ENCODE results near the gene IMPACT. TPM values are rescaled to one million over a fixed set of nuclear protein-coding genes. Genes with fewer than 3 reads are reported as not detected.

Gene IMPACT
- polyA plus RNA-seq, 2 donors, result 6.3 to 8.1 TPM

DNA sequence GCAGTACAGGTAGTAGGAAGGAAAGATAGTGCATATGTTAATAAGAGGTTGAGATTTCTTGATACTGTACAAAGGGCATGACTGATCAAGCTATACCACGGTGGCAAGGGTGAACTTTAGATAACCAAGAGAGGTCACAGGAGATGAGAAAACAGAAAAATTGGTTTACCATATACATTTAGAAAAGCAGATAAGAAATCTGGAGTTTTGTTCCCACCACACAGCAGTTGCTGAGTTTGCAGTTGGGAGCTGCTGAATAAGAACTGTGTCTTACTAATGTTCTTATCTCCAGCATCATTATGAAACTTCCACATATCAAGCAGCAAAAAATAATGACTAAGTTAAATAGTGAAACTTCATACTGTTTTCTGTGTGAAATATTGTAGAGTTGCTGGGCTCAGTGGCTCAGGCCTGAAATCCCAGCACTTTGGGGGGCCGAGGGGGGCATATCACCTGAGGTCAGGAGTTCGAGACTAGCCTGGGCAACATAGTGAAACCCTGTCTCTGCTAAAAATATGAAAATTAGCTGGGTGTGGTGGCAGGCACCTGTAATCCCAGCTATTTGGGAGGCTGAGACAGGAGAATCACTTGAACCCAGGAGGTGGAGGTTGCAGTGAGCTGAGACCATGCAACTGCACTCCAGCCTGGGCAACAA lies 12.0 kb upstream of the IMPACT start:
- Histone ChIP-seq H3K4me1 (ENCODE audit: control insufficient read depth in 2 of 2, insufficient read depth in 2 of 2, low read length in 1 of 2) (no peaks in the 10 kb centered on the region), H3K27ac (ENCODE audit: low read depth in 2 of 2, low read length in 1 of 2) (no peak overlapping the region), H3K9me3 (ENCODE audit: control insufficient read depth in 2 of 2, insufficient read depth in 1 of 2, low read depth in 1 of 2, low read length in 1 of 2) (no peaks in the 10 kb centered on the region)

DNA sequence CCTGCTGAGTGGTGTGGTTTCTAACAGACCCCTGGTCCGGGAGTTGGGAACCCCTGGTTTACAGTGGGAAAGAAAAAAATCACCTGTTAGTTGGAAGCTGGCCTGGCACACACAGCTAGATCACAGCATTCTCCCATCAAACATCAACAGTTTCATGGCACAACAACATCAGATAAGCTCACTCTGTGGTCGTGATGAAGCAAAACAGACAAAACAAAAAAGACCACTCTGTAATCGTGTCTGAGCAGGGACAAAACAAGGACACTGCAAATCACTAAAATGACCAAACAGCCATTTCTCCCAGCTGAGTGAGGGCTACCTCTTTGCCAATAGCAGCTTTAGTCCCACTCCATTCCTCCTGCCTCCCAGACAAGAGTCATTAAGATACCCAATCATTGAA lies 9.0 kb upstream of the IMPACT start:
- H3K36me3 ChIP-seq (ENCODE audit: control insufficient read depth in 2 of 2, insufficient read depth in 2 of 2, low read length in 1 of 2), result no peaks in the 10 kb centered on the region
- H3K4me1 ChIP-seq (ENCODE audit: control insufficient read depth in 2 of 2, insufficient read depth in 2 of 2, low read length in 1 of 2), result no peaks in the 10 kb centered on the region
- WGBS, 2 donors, result 48 to 56% methylated on average over 3 of the region's 3 CpGs
- no peak overlapping the region for H3K27ac ChIP-seq (ENCODE audit: low read depth in 2 of 2, low read length in 1 of 2)
- H3K9me3 ChIP-seq (ENCODE audit: control insufficient read depth in 2 of 2, insufficient read depth in 1 of 2, low read depth in 1 of 2, low read length in 1 of 2), result no peaks in the 10 kb centered on the region
- H3K27me3 ChIP-seq (ENCODE audit: control insufficient read depth in 1 of 2, insufficient read depth in 2 of 2, low read length in 2 of 2), result no peaks in the 10 kb centered on the region
- H3K4me3 ChIP-seq (ENCODE audit: low read depth in 1 of 2, low read length in 2 of 2), result no peak overlapping the region

More for the DNA sequence above, 12.0 kb upstream of the IMPACT start:
- no peak overlapping the region for H3K4me3 ChIP-seq (ENCODE audit: low read depth in 1 of 2, low read length in 2 of 2)
- 69 to 76% methylated on average over 3 of the region's 3 CpGs for WGBS, 2 donors
- no peaks in the 10 kb centered on the region for H3K36me3 ChIP-seq (ENCODE audit: control insufficient read depth in 2 of 2, insufficient read depth in 2 of 2, low read length in 1 of 2)
- H3K27me3 ChIP-seq (ENCODE audit: control insufficient read depth in 1 of 2, insufficient read depth in 2 of 2, low read length in 2 of 2), result no peaks in the 10 kb centered on the region

DNA sequence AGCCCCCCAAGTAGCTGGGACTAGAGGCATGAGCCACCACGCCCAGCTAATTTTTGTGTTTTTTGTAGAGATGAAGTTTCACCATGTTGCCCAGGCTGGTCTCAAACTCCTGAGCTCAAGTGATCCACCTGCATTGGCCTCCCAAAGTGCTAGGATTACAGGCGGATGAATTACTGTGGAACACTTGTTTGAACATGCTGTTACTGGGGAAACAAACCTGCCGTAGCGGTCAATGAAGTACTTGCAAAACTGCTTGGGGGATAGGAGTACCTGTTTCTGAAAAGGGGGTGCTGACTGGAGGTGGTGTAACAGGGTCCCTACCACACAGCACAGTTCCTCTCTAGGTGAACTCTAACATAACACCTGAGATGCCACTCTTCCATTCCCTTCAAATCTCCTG lies 5.9 kb upstream of the IMPACT start:
- WGBS, 2 donors, result 62 to 73% methylated on average over 4 of the region's 4 CpGs
- H3K9me3 ChIP-seq (ENCODE audit: control insufficient read depth in 2 of 2, insufficient read depth in 1 of 2, low read depth in 1 of 2, low read length in 1 of 2), result no peaks in the 10 kb centered on the region
- H3K27me3 ChIP-seq (ENCODE audit: control insufficient read depth in 1 of 2, insufficient read depth in 2 of 2, low read length in 2 of 2), result peaks cover 0 to 4% of the 10 kb centered on the region in 2 donors

DNA sequence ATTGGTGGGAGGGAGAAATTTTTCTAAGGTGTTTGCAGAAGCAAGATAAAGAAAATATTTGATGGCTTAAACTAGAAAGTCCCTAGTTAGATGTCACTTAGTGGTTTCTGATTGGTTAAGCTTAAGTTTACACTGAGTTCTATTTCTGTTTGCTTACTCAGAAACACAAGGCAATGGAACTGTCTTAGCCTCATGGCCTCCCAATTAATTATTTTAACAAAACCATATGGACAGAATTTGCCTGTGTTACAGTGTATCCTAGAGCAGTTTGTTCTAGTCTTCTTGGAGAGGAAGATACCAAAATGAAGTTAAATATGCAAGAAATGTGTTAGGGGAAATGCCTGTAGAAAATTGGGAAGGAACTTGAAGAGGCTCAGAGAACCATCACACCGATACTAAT lies 4.6 kb upstream of the IMPACT start:
- H3K4me1 ChIP-seq (ENCODE audit: control insufficient read depth in 2 of 2, insufficient read depth in 2 of 2, low read length in 1 of 2), result no peaks in the 10 kb centered on the region
- H3K36me3 ChIP-seq (ENCODE audit: control insufficient read depth in 2 of 2, insufficient read depth in 2 of 2, low read length in 1 of 2), result no peaks in the 10 kb centered on the region
- H3K27ac ChIP-seq (ENCODE audit: low read depth in 2 of 2, low read length in 1 of 2), result no peak overlapping the region
- H3K9me3 ChIP-seq (ENCODE audit: control insufficient read depth in 2 of 2, insufficient read depth in 1 of 2, low read depth in 1 of 2, low read length in 1 of 2), result no peaks in the 10 kb centered on the region
- H3K27me3 ChIP-seq (ENCODE audit: control insufficient read depth in 1 of 2, insufficient read depth in 2 of 2, low read length in 2 of 2), result peaks cover 0 to 4% of the 10 kb centered on the region in 2 donors
- 70 to 84% methylated on average over 1 of the region's 1 CpG for WGBS, 2 donors
- H3K4me3 ChIP-seq (ENCODE audit: low read depth in 1 of 2, low read length in 2 of 2), result no peak overlapping the region

More for the DNA sequence above, 5.9 kb upstream of the IMPACT start:
- H3K4me1 ChIP-seq (ENCODE audit: control insufficient read depth in 2 of 2, insufficient read depth in 2 of 2, low read length in 1 of 2), result no peaks in the 10 kb centered on the region
- no peaks in the 10 kb centered on the region for H3K36me3 ChIP-seq (ENCODE audit: control insufficient read depth in 2 of 2, insufficient read depth in 2 of 2, low read length in 1 of 2)
- no peak overlapping the region for H3K4me3 ChIP-seq (ENCODE audit: low read depth in 1 of 2, low read length in 2 of 2)
- H3K27ac ChIP-seq (ENCODE audit: low read depth in 2 of 2, low read length in 1 of 2), result no peak overlapping the region

DNA sequence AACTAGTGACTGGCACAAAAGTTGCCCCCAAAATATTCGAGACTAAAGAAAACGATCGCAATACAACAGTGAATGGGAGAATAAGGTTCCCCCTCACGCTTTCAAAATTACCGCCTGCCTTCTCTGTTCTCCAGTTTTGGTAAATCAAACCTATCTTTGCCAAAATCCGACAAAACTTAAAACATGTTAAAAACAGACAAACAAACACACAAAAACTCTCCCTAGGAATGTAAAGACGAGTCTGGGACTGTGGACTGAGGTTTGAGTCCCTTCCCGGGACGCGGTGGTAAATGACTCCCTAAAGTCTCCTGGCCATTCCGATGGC lies 435 bp upstream of the IMPACT start:
- Histone ChIP-seq H3K36me3 (ENCODE audit: control insufficient read depth in 2 of 2, insufficient read depth in 2 of 2, low read length in 1 of 2) (no peaks in the 10 kb centered on the region), H3K27me3 (ENCODE audit: control insufficient read depth in 1 of 2, insufficient read depth in 2 of 2, low read length in 2 of 2) (peaks cover 0 to 4% of the 10 kb centered on the region in 2 donors), H3K4me1 (ENCODE audit: control insufficient read depth in 2 of 2, insufficient read depth in 2 of 2, low read length in 1 of 2) (no peaks in the 10 kb centered on the region), H3K4me3 (ENCODE audit: low read depth in 1 of 2, low read length in 2 of 2) (peak overlapping the region; percentile 70 to 78), H3K9me3 (ENCODE audit: control insufficient read depth in 2 of 2, insufficient read depth in 1 of 2, low read depth in 1 of 2, low read length in 1 of 2) (no peaks in the 10 kb centered on the region), H3K27ac (ENCODE audit: low read depth in 2 of 2, low read length in 1 of 2) (peak overlapping the region in 1 of 2 donors; percentile 67)
- 35 to 45% methylated on average over 11 of the region's 11 CpGs for WGBS, 2 donors

DNA sequence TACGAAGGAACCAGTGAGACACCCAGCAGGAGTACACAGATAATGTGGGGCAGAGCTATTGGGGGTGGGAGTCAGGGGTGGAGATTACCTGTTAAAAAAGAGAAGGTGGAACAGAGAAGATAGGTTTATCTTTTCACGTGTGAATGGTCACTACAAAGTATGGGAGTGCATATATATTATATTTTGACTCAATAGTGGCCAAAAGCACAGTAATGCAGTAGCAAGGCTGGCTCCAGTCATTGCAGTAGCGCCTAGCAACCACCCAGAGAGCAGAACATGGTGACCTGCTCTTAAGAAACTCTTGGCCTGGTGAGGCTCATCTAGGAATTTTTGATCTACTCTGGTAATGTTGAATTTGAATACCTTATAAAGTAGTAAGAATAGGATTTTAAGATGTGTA lies 1.0 kb downstream of the IMPACT start:
- Histone ChIP-seq H3K27ac (ENCODE audit: low read depth in 2 of 2, low read length in 1 of 2) (no peak overlapping the region), H3K4me1 (ENCODE audit: control insufficient read depth in 2 of 2, insufficient read depth in 2 of 2, low read length in 1 of 2) (no peaks in the 10 kb centered on the region)

DNA sequence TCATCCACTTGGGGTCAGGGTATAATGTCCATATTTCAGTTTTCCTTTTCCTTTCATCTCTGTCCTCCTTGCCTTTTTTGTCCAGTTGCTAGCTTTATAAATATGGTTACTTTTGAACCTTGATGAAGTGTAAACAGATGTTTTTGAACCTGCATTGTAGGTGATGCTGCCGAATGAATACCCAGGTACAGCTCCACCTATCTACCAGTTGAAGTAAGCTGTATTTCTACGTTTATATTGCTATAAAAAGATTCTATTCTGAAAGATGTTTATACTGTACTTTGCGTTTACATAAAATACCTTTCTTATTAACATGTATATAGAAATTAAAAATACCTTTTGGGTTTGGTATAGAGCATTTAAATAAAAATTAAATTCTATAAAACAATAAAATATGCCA lies 2.2 kb downstream of the IMPACT start:
- Histone ChIP-seq H3K36me3 (ENCODE audit: control insufficient read depth in 2 of 2, insufficient read depth in 2 of 2, low read length in 1 of 2) (no peaks in the 10 kb centered on the region), H3K27ac (ENCODE audit: low read depth in 2 of 2, low read length in 1 of 2) (no peak overlapping the region), H3K9me3 (ENCODE audit: control insufficient read depth in 2 of 2, insufficient read depth in 1 of 2, low read depth in 1 of 2, low read length in 1 of 2) (no peaks in the 10 kb centered on the region), H3K4me1 (ENCODE audit: control insufficient read depth in 2 of 2, insufficient read depth in 2 of 2, low read length in 1 of 2) (no peaks in the 10 kb centered on the region), H3K27me3 (ENCODE audit: control insufficient read depth in 1 of 2, insufficient read depth in 2 of 2, low read length in 2 of 2) (no peaks in the 10 kb centered on the region), H3K4me3 (ENCODE audit: low read depth in 1 of 2, low read length in 2 of 2) (no peak overlapping the region)
- 73 to 78% methylated on average over 3 of the region's 3 CpGs for WGBS, 2 donors

More for the DNA sequence above, 1.0 kb downstream of the IMPACT start:
- peaks cover 0 to 4% of the 10 kb centered on the region in 2 donors for H3K27me3 ChIP-seq (ENCODE audit: control insufficient read depth in 1 of 2, insufficient read depth in 2 of 2, low read length in 2 of 2)
- no peaks in the 10 kb centered on the region for H3K36me3 ChIP-seq (ENCODE audit: control insufficient read depth in 2 of 2, insufficient read depth in 2 of 2, low read length in 1 of 2)
- peak overlapping the region in 1 of 2 donors; percentile 70 for H3K4me3 ChIP-seq (ENCODE audit: low read depth in 1 of 2, low read length in 2 of 2)
- WGBS, 2 donors, result 56 to 60% methylated on average over 3 of the region's 3 CpGs
- no peaks in the 10 kb centered on the region for H3K9me3 ChIP-seq (ENCODE audit: control insufficient read depth in 2 of 2, insufficient read depth in 1 of 2, low read depth in 1 of 2, low read length in 1 of 2)

DNA sequence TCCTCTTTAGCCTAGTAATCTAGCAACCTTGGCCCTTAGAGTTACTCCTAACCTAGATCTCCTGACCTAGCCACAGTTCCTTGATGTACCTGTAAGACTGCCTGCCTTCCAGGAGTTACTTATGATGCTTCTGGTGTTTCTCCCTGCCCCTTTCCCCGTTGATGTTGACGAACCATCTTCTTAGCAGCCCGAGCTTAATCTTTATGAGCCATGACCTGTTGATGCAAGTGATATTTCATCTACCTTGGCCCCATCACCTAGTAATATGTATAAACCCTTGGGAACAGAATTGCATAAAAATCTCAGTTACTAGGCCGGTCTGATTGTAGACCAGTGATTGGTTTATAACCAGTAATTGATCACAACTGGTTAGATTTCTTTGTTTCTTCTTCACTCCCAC lies 2.7 kb downstream of the IMPACT start:
- Histone ChIP-seq H3K4me3 (ENCODE audit: low read depth in 1 of 2, low read length in 2 of 2) (no peak overlapping the region), H3K9me3 (ENCODE audit: control insufficient read depth in 2 of 2, insufficient read depth in 1 of 2, low read depth in 1 of 2, low read length in 1 of 2) (no peaks in the 10 kb centered on the region), H3K4me1 (ENCODE audit: control insufficient read depth in 2 of 2, insufficient read depth in 2 of 2, low read length in 1 of 2) (no peaks in the 10 kb centered on the region), H3K36me3 (ENCODE audit: control insufficient read depth in 2 of 2, insufficient read depth in 2 of 2, low read length in 1 of 2) (no peaks in the 10 kb centered on the region), H3K27me3 (ENCODE audit: control insufficient read depth in 1 of 2, insufficient read depth in 2 of 2, low read length in 2 of 2) (no peaks in the 10 kb centered on the region), H3K27ac (ENCODE audit: low read depth in 2 of 2, low read length in 1 of 2) (no peak overlapping the region)
- 90 to 97% methylated on average over 4 of the region's 4 CpGs for whole genome bisulfite sequencing, 2 donors

DNA sequence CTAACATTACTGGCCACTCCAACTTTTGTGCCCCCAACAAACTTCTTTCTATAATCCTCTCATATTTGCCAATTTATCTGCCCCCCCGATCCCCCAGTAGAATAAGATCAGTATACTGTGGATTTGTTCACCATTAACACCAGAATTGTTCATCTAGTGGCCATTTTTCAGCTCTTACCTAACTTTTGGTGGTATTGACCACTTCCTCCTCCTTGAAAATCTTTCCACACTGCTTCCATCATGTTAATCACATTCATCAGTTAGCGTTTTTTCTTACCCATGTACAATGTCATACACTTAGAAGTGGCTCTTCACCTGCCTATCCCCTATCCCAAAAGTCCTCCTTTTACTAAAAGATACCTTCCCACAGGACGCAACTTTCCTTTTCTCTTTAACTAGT lies 6.1 kb downstream of the IMPACT start:
- H3K9me3 ChIP-seq (ENCODE audit: control insufficient read depth in 2 of 2, insufficient read depth in 1 of 2, low read depth in 1 of 2, low read length in 1 of 2), result no peaks in the 10 kb centered on the region
- H3K36me3 ChIP-seq (ENCODE audit: control insufficient read depth in 2 of 2, insufficient read depth in 2 of 2, low read length in 1 of 2), result no peaks in the 10 kb centered on the region
- H3K4me1 ChIP-seq (ENCODE audit: control insufficient read depth in 2 of 2, insufficient read depth in 2 of 2, low read length in 1 of 2), result no peaks in the 10 kb centered on the region
- no peak overlapping the region for H3K4me3 ChIP-seq (ENCODE audit: low read depth in 1 of 2, low read length in 2 of 2)
- no peak overlapping the region for H3K27ac ChIP-seq (ENCODE audit: low read depth in 2 of 2, low read length in 1 of 2)
- no peaks in the 10 kb centered on the region for H3K27me3 ChIP-seq (ENCODE audit: control insufficient read depth in 1 of 2, insufficient read depth in 2 of 2, low read length in 2 of 2)
- WGBS, 2 donors, result 94 to 97% methylated on average over 3 of the region's 3 CpGs

DNA sequence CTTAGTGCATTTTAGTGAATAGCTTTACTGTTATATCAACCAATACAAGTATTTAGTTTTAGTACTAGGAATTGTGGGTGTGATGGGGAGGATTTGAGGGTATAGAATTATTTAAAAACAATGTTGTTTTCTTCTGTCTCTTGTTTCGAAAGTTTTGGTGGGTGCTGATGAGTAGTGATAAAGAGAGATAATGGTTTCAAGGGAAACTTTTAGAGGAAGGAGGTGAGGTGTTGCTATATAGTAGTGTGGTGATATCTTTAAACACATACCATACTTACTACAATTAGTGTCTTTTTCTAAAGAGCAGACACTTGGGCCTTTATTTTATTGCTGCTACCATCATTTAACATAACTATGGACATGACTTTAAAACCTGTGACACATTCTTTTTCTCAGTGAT lies 10.5 kb downstream of the IMPACT start:
- 87 to 93% methylated on average over 1 of the region's 1 CpG for WGBS, 2 donors

More for the DNA sequence above, 10.5 kb downstream of the IMPACT start:
- H3K27ac ChIP-seq (ENCODE audit: low read depth in 2 of 2, low read length in 1 of 2), result no peak overlapping the region
- no peaks in the 10 kb centered on the region for H3K36me3 ChIP-seq (ENCODE audit: control insufficient read depth in 2 of 2, insufficient read depth in 2 of 2, low read length in 1 of 2)
- H3K27me3 ChIP-seq (ENCODE audit: control insufficient read depth in 1 of 2, insufficient read depth in 2 of 2, low read length in 2 of 2), result no peaks in the 10 kb centered on the region
- no peaks in the 10 kb centered on the region for H3K4me1 ChIP-seq (ENCODE audit: control insufficient read depth in 2 of 2, insufficient read depth in 2 of 2, low read length in 1 of 2)
- no peak overlapping the region for H3K4me3 ChIP-seq (ENCODE audit: low read depth in 1 of 2, low read length in 2 of 2)
- no peaks in the 10 kb centered on the region for H3K9me3 ChIP-seq (ENCODE audit: control insufficient read depth in 2 of 2, insufficient read depth in 1 of 2, low read depth in 1 of 2, low read length in 1 of 2)

Measured in esophagus (tissue), 2 donors.